GM23338 (cell line): ENCODE data around the gene HNRNPM. TPM values are rescaled to one million over a fixed set of nuclear protein-coding genes. Genes with fewer than 3 reads are reported as not detected.

Experiments used
- ATAC-seq: fragments of 200-7000 bp; cut with Tn5 transposase; 3 replicates; pipeline ENCODE4 v1.9.1; 2020
- DNase-seq: peaks from one replicate; pipeline ENCODE4 v3.0.0-alpha.2; 2015; ENCODE audit warnings: low spot score
- H2AFZ ChIP-seq: fragments of 200-600 bp; sonication (generic); 2 replicates; pipeline ENCODE4 v1.8.0; 2016; ENCODE audit warnings: antibody characterized with exemption, mild to moderate bottlenecking, moderate library complexity
- H3F3A ChIP-seq: fragments of 200-600 bp; sonication (generic); replicated peaks from 2 replicates; pipeline ENCODE4 v1.8.0; 2017; ENCODE audit warnings: antibody characterized with exemption, mixed run types, low read depth
- H3K27ac ChIP-seq: fragments of 200-600 bp; sonication (generic); 2 replicates; pipeline ENCODE4 v1.6.1; 2016; ENCODE audit warnings: low read depth
- H3K27me3 ChIP-seq: fragments of 200-600 bp; sonication (generic); 2 replicates; pipeline ENCODE4 v1.8.0; 2016; ENCODE audit warnings: mild to moderate bottlenecking, mixed run types, moderate library complexity; ENCODE audit not compliant: insufficient read depth
- H3K36me3 ChIP-seq: fragments of 200-600 bp; sonication (generic); 2 replicates; pipeline ENCODE4 v1.8.0; 2016; ENCODE audit warnings: mild to moderate bottlenecking; ENCODE audit not compliant: insufficient read depth
- H3K4me1 ChIP-seq: fragments of 200-600 bp; sonication (generic); 2 replicates; pipeline ENCODE4 v1.8.0; 2016; ENCODE audit warnings: mild to moderate bottlenecking, moderate library complexity; ENCODE audit not compliant: insufficient read depth
- H3K4me2 ChIP-seq: fragments of 200-600 bp; sonication (generic); 2 replicates; pipeline ENCODE4 v1.7.1; 2017; ENCODE audit warnings: mixed run types
- H3K4me3 ChIP-seq: fragments of 200-600 bp; sonication (generic); 2 replicates; pipeline ENCODE4 v1.6.1; 2016; ENCODE audit warnings: mixed run types
- H3K79me2 ChIP-seq: fragments of 200-600 bp; sonication (generic); replicated peaks from 2 replicates; pipeline ENCODE4 v1.8.0; 2017; ENCODE audit warnings: mild to moderate bottlenecking; ENCODE audit not compliant: insufficient read depth
- H3K9me2 ChIP-seq: fragments of 200-600 bp; sonication (generic); 2 replicates; pipeline ENCODE4 v1.8.0; 2017; ENCODE audit not compliant: insufficient read depth
- H4K20me1 ChIP-seq: fragments of 200-600 bp; sonication (generic); replicated peaks from 2 replicates; pipeline ENCODE4 v1.8.0; 2017; ENCODE audit warnings: mild to moderate bottlenecking; ENCODE audit not compliant: insufficient read depth
- H3K27ac Mint-ChIP-seq: 2 replicates; pipeline ENCODE4 v1.8.0; 2020; ENCODE audit warnings: inconsistent platforms, mild to moderate bottlenecking, moderate library complexity, mixed read lengths
- H3K27me3 Mint-ChIP-seq: 3 replicates; pipeline ENCODE4 v1.8.0; 2022; ENCODE audit warnings: low read depth, mild to moderate bottlenecking, moderate library complexity, mixed read lengths, inconsistent platforms; ENCODE audit not compliant: insufficient read depth, poor library complexity
- H3K36me3 Mint-ChIP-seq: 3 replicates; pipeline ENCODE4 v1.8.0; 2021; ENCODE audit warnings: low read depth, mild to moderate bottlenecking, inconsistent platforms, moderate library complexity, mixed read lengths
- H3K4me1 Mint-ChIP-seq: 3 replicates; pipeline ENCODE4 v1.8.0; 2020; ENCODE audit warnings: mild to moderate bottlenecking, inconsistent platforms, mixed read lengths
- H3K4me3 Mint-ChIP-seq: 3 replicates; pipeline ENCODE4 v1.8.0; 2021; ENCODE audit warnings: moderate library complexity, mild to moderate bottlenecking, inconsistent platforms, mixed read lengths
- H3K9me3 Mint-ChIP-seq: 3 replicates; pipeline ENCODE4 v1.8.0; 2020; ENCODE audit warnings: moderate library complexity, mild to moderate bottlenecking, inconsistent platforms, mixed read lengths
- CREB1 ChIP-seq: fragments of 250-450 bp; sonication (Bioruptor Pico); IDR thresholded peaks from 2 replicates; pipeline ENCODE4 v1.5.0; 2020; ENCODE audit warnings: low read depth, mild to moderate bottlenecking, moderate library complexity
- CTCF ChIP-seq, 2 experiments: fragments of 200-600 bp in 1 of 2; sonication (generic) in 1 of 2; conservative IDR thresholded peaks; 2 replicates each; pipeline versions ENCODE4 v1.5.1 to v1.6.1; 2016 to 2017; ENCODE audit warnings: antibody characterized with exemption in 2 of 2, low read depth in 2 of 2, mild to moderate bottlenecking in 2 of 2, moderate library complexity in 1 of 2
- EZH2 ChIP-seq: fragments of 200-600 bp; sonication (generic); IDR thresholded peaks from one replicate; pipeline ENCODE4 v1.8.0; 2017; ENCODE audit warnings: antibody characterized with exemption, mild to moderate bottlenecking, low read depth; ENCODE audit not compliant: unreplicated experiment
- EZH2phosphoT487 ChIP-seq: fragments of 200-600 bp; sonication (generic); IDR thresholded peaks from one replicate; pipeline ENCODE4 v1.8.1; 2018; ENCODE audit warnings: antibody characterized with exemption; ENCODE audit not compliant: unreplicated experiment
- JUNB ChIP-seq: IDR thresholded peaks from one replicate; pipeline ENCODE4 v1.6.1; 2016; ENCODE audit warnings: antibody characterized with exemption; ENCODE audit not compliant: unreplicated experiment
- NANOG ChIP-seq: IDR thresholded peaks from 2 replicates; pipeline ENCODE4 v1.6.1; 2016; ENCODE audit warnings: antibody characterized with exemption, borderline replicate concordance
- REST ChIP-seq: IDR thresholded peaks from one replicate; pipeline ENCODE4 v1.6.1; 2018; ENCODE audit warnings: antibody characterized with exemption; ENCODE audit not compliant: unreplicated experiment
- STAT1 ChIP-seq: IDR thresholded peaks from one replicate; pipeline ENCODE4 v1.6.1; 2016; ENCODE audit warnings: antibody characterized with exemption; ENCODE audit not compliant: unreplicated experiment
- ZNF114 ChIP-seq: fragments of 250-450 bp; sonication (Bioruptor Pico); IDR thresholded peaks from 2 replicates; pipeline ENCODE4 v1.5.0; 2020; ENCODE audit warnings: mild to moderate bottlenecking, moderate library complexity
- ZNF331 ChIP-seq: fragments of 250-450 bp; sonication (Bioruptor Pico); IDR thresholded peaks from 2 replicates; pipeline ENCODE4 v1.5.0; 2020; ENCODE audit warnings: low read depth, mild to moderate bottlenecking, moderate library complexity
- polyA plus RNA-seq: library from polyadenylated mRNA; unstranded; fragments of >200 nt; fragmentation: Nextera tagmentation; extraction: Ambion mirVana; gene quantifications from 2 replicates; pipeline ENCODE4 v1.2.1, GENCODE V29; 2016
- total RNA-seq: library from RNA; depleted of rRNA; stranded (reverse); fragments of >200 nt; shearing (Covaris generic); gene quantifications from 2 replicates; pipeline ENCODE4 v1.2.3, GENCODE V29; 2014
- TF ChIP-seq, protein P1 (sequence below): IDR thresholded peaks from 2 replicates; pipeline ENCODE4 v1.6.1; 2016; ENCODE audit warnings: antibody characterized with exemption

HNRNPM gene
- total and polyA plus RNA-seq, 2 experiments from 2014 or later, result 291 to 389 TPM

DNA sequence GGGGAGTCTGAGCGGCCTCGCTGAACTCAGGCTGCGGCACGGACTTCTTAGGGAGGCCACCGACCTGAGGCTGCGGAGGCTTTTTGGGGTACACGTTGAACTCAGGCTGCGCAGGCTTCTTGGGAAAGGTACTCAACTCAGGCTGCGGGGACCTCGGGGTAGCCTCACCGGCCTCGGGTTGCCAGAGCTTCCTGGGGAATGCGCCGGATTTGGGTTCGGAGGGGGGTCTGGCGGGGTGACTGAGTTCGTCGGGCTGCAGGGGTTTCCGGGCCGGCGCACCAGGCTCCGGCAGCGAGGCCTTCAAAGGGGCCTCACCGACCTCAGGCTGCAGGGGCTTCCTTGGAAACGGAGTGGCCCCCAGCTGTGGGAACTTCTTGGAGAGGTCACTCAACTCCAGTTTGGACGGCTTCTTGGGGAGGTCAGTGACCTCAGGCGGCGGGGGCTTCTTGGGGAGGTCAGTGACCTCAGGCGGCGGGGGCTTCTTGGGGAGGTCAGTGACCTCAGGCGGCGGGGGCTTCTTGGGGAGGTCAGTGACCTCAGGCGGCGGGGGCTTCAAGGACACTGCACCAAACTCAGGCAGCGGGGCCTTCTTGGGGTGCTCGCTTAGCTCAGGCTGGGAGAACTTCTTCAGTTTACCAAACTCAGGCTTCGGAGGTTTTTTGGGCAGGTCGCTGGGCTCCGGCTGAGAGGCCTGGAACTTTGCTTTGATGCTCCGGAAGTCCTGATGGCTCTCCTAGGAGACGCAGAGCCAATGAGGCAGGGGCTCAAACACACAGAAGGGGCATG, 54.5 kb downstream of the HNRNPM start:
- H3K36me3 Mint-ChIP-seq, result no peaks in the 10 kb centered on the region
- no peak overlapping the region for H3K27ac Mint-ChIP-seq
- Histone ChIP-seq H3K4me1 (peaks cover 4% of the 10 kb centered on the region), H3K79me2 (no peaks in the 10 kb centered on the region), H2AFZ (peak overlapping the region; percentile 66; the same call in 1 of the 2 replicates), H3K9me2 (no peaks in the 10 kb centered on the region), H4K20me1 (no peaks in the 10 kb centered on the region), H3K27ac (no peak overlapping the region), H3K36me3 (no peaks in the 10 kb centered on the region), H3K4me3 (no peak overlapping the region), H3K4me2 (no peak overlapping the region), H3F3A (no peaks in the 10 kb centered on the region), H3K27me3 (no peaks in the 10 kb centered on the region)
- H3K9me3 Mint-ChIP-seq, result no peaks in the 10 kb centered on the region
- peaks cover 14% of the 10 kb centered on the region for H3K4me1 Mint-ChIP-seq
- no peak for ATAC-seq
- peaks cover 19% of the 10 kb centered on the region for H3K27me3 Mint-ChIP-seq
- DNase-seq, result peak; percentile 28
- no peak overlapping the region for H3K4me3 Mint-ChIP-seq
- TF ChIP-seq NANOG, result no peak
- no peak for TF ChIP-seq CREB1 (CRISPR knock-in tag)
- no peak for TF ChIP-seq JUNB
- no peak for TF ChIP-seq EZH2phosphoT487
- no peak for TF ChIP-seq REST
- TF ChIP-seq STAT1, result no peak
- TF ChIP-seq EZH2, result no peak
- TF ChIP-seq, protein P1, sequence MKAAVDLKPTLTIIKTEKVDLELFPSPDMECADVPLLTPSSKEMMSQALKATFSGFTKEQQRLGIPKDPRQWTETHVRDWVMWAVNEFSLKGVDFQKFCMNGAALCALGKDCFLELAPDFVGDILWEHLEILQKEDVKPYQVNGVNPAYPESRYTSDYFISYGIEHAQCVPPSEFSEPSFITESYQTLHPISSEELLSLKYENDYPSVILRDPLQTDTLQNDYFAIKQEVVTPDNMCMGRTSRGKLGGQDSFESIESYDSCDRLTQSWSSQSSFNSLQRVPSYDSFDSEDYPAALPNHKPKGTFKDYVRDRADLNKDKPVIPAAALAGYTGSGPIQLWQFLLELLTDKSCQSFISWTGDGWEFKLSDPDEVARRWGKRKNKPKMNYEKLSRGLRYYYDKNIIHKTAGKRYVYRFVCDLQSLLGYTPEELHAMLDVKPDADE, result no peak
- TF ChIP-seq ZNF331 (CRISPR knock-in tag), result no peak
- no peak for TF ChIP-seq ZNF114
- TF ChIP-seq CTCF (conservative IDR thresholded peaks at IDR 0.05; ENCODE audit: low read depth in 2 of 2), result no peak
